ENCODE measurements around the gene LRRC4C.

- TF ChIP-seq POLR2AphosphoS5 (IDR thresholded peaks at IDR 0.05; ENCODE audit: low read depth, low read length) = no peak
- TF ChIP-seq POLR2A (IDR thresholded peaks at IDR 0.05; ENCODE audit: low read depth, low read length) = no peak
- no peak for TF ChIP-seq TAF1 (IDR thresholded peaks at IDR 0.05; ENCODE audit: borderline replicate concordance, low read depth, low read length)
Measured at GRCh38 chr11:40338062-40338461, 1121.4 kb downstream of the LRRC4C start.

Data from GM12892 (cell line).